Dermis microvascular lymphatic vessel endothelial cell (primary cell): ENCODE results near the gene KIF19. TPM values are rescaled to one million over a fixed set of nuclear protein-coding genes. Genes with fewer than 3 reads are reported as not detected.

Experiments
- DNase-seq, 2 donors: peaks; one replicate each; pipeline versions ENCODE4 v3.0.0 to v3.0.0-alpha.2; 2010; ENCODE audit warnings: low read depth in 2 of 2
- total RNA-seq: library from RNA; depleted of rRNA; stranded (reverse); fragments of >200 nt; gene quantifications from 2 replicates; pipeline ENCODE4 v1.2.1, GENCODE V29; 2014

KIF19 gene
- total RNA-seq, 1 donor from 2014 or later: 1.5 TPM

DNA sequence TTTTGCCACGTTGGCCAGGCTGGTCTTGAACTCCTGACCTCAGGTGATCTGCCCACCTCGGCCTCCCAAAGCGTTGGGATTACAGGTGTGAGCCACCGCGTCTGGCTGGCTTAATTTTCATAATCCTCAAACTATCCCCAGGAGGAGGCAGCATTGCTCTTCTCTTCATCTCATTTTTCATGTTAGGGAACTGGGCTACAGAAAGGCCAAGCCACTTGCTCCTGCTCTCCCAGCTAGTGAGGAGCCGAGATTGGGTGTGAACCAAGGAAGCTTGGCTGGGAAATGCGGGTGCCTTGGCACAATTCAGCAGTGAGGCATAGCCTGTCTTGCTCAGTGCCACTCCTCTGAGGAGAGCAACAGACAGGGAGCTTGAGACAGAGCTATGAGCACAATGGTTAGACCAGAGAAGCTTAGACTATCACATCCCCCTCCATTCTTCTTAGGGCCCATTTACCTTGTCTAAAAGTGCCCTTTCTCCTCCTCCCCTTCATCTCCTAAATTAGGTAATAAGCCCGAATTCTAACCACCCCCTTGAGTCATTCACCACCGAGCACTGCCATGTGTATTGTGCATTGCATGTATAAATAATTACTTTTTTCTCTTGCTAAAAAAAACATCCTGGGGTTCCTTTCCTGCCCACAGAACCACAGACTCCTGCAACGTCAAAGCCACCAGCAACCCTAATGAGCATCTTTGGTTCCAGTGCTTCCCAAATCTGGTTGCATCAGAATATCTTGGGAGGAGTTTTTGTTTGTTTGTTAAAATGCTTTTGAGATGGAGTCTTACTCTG lies 20.0 kb upstream of the KIF19 start:
- peak in 1 of 2 donors; percentile 16 for DNase-seq

GRCh38 chr17:74307984-74308773 lies 17.8 kb upstream of the KIF19 start:
- peak in 1 of 2 donors; percentile 60 for DNase-seq

GRCh38 chr17:74309902-74310301 lies 16.1 kb upstream of the KIF19 start:
- no peak for DNase-seq

GRCh38 chr17:74314877-74315276 lies 11.1 kb upstream of the KIF19 start:
- DNase-seq: no peak

- no peak for DNase-seq
Measured at GRCh38 chr17:74316220-74316619, 9.8 kb upstream of the KIF19 start.

DNA sequence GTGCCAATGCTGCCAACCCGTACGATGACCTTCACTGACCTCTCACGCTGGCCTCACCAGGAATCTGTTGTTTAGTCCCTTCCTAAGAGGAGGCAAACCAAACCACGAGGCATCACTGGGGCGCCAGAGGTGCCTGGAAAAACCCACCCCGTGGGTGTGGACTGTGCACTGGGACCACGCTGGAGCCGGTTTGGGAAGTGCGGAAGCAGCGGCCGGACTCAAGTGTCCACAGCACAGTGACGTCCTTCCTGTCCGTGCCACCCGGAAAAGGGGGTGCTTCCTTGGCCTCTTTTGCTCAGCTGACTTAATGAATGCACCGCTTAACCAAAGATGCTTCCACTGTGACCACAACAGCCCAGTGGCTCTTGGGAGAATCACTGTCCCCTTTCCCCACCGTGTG lies 9.0 kb upstream of the KIF19 start:
- DNase-seq: no peak

DNA sequence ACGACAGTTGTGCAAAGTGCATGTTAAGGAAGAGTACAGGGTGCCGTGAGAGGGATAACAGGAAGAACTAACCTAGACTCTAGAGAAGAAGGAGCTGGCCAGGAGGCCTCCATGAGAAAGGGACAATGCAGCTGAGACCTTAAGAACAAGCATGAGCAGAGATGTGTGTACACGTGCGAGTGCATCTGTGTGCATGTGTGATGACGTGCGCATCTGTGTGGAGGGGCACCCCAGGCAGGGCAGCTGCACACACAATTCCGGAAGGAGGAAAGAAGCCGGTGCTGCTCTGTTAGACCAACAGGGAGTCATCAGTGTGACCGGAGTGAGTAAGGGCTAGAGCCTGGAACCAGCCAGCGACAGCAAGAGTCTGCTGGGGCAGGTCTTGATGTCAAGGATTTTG lies 7.6 kb upstream of the KIF19 start:
- no peak for DNase-seq

GRCh38 chr17:74324521-74324920 lies 1.5 kb upstream of the KIF19 start:
- DNase-seq: no peak

DNA sequence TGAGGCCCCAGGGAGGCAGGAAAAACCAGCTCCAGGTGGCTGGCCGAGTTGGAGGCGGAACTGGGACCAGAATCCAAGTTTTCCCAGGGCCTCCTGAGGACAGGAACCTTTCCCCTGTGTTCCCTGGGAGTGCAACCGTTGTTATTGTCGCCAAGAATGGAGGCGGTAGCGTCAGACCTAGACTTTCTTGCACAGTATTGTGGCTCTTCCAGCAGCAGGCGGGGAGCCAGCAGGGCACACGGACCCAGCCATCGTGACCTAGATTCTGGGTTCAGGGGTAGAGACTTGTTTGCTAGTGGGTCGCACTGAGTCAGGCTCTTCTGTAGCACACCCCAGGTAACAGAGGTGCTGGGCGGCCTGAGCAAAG lies 667 bp upstream of the KIF19 start:
- no peak for DNase-seq

DNA sequence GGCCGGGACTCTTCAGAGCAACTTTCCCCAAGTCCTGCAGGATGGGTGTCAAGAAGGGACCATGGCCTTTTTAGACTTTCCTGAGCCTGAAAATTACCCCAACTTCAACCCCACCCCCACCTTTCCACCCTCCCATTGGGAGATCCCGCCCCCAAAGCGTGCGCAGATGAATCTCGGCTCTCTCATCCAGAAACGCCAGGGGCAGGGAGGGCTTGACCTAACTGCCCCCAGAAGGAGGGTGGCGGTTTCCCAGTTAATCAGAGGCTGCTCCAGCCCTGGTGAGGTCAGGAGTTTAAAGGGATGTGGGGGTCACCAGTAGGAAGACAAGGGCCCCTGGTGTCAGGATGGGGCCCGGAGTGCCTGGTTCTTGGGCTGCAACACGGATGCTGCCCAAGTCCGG lies 480 bp downstream of the KIF19 start:
- DNase-seq: no peak

GRCh38 chr17:74328487-74328886 lies 2.5 kb downstream of the KIF19 start:
- no peak for DNase-seq

- DNase-seq: no peak
Measured at GRCh38 chr17:74329378-74329777, 3.4 kb downstream of the KIF19 start.

GRCh38 chr17:74330446-74330845 lies 4.4 kb downstream of the KIF19 start:
- DNase-seq: no peak

DNA sequence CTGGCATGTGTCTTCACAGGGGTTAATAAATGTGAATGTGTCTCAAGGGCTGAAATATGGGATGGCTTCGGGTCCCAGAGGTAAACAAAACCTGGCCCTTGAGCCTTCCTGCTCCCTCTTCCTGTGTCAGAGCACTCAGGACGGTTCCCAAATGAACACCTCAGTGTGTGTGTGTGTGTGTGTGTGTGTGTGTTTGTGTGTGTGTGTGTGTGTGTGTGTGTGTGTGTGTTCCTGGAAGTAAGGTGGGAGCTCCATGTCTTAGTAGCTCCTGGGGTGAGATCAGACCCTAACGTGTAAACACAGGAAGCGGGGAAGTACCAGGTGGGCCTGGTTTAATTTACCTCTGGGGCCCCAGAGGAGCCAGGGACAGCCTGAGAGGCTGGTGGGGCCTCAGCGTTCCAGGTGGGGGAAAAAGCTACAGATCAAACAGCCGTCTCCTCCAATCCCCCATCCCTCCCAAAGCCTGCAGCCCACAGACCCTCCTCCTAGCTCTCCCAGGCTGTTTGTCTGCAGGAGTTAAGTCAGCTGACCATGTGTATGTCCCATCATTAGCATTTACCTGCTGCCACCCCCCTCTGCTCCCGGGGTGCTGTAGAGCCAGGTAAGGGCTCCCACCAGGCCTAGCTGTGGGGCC lies 6.1 kb downstream of the KIF19 start:
- no peak for DNase-seq

DNA sequence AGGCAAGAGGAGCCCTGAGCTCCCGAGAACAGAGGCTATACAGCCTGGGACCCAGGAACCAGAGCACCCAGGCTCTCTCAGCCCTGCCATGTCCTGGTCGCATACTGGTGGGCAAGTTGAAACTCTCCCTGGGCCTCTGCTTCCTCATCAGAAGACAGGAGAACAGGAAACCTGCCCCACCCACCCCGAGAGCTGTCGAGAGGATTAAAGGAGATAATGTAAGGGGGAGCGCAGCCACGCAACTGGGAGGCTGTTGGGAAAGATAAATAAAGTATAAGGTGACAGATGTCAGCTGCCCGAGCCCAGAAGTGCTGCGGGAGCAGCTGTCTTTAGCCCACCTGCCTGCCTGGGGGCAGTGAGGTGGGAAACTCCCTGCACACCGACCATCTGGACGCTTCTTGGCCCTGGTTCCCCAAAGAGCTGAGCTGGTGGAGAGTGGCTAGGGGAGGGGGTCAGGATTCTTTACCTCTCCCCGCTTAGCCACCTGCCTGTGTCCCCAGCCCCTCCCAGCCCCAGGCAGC lies 6.8 kb downstream of the KIF19 start:
- DNase-seq: no peak

- no peak for DNase-seq
Measured at GRCh38 chr17:74334393-74335039, 8.5 kb downstream of the KIF19 start.

- DNase-seq: no peak
Measured at GRCh38 chr17:74335529-74336062, 9.6 kb downstream of the KIF19 start.

DNA sequence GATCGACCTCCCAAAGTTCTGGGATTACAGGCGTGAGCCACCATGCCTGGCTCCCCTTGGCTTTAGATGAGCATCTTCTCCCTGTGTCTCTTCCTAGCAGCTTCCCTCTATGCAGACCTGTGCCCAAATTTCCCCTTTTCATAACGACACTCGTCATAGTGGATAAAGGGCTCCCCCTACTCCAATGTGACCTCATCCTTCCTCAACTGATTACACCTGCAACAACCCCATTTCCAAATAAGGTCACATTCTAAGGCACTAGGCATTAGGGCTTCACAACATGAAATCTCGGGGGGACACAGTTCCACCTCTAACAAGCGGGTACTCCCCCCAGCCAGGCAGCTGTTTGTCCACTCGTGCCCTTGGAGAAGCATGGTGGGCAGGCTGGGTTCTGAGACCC lies 10.3 kb downstream of the KIF19 start:
- no peak for DNase-seq

DNA sequence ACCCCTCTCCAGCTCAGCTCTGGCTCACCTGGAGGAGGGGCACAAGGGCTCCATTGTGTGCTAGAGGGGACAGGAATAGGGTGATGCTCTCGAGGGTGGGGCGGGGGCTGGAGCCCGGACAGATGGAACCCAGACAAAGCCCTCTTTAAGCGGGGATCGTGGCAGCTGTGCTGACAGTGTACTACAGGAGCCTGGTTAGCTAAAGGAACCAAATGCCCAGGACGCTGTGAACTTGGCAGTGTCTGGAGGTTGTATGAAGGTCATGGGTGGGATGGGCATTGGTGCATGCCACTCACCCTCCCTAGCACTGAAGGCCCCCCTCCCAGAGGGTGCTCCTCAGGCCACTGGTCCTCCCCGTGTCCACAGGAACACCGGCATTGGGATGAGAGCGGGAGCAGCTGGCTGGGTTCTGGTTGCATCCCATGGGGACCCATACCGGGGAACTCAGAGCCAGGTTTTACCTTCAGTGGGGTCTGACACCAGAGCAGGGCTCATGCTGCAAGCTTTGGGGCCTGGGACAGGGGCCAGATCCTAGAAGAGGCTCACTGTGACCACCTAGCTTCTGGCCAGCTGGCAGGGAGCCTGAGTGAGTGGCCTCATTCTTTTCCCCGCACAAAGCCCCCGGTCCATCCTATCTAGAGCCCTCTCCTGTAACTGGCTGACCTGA lies 11.9 kb downstream of the KIF19 start:
- no peak for DNase-seq

DNA sequence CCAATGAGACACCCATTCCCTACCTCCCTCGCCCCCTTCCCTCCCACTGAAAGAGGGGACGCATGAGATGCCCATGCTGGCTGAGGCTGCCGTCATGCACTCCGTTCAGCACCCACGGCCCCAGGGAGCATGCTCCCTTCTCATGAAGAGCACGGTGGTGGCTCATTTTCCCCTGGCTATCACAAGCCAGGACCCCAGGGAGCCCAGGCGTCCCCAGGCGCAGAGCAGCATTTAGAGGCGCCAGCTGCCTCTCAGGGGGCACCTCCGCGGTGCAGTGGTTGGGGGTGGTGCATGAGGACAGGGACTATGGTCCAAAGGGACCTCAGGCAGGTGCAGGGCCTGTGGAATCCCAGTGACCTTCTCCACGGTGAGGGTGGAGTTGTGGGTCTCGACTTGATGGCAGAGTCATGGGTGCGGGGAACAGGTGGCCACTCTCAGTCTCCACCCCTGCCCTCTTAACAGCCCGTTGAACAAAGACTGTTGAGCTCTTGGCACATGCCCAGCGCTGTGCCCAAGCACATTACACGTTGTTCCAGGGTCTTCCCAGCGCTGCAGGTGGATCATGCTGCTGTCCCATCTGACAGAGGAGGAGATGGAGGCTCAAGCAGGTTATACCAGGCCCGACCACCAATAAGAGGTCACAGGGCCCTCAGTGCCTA lies 13.6 kb downstream of the KIF19 start:
- no peak for DNase-seq
